HG02571 (cell line): ENCODE measurements around the gene CRHBP.
"Not testable (repeated sequence)": the region's sequence is repeated elsewhere in the genome, so short reads cannot be mapped to it uniquely, and the experiment has no call there.

ENCODE experiments used
- ATAC-seq: cut with Tn5 transposase; IDR thresholded peaks from one replicate; pipeline ENCODE4 v1.9.1; 2021; ENCODE audit warnings: mild to moderate bottlenecking, moderate library complexity; ENCODE audit not compliant: unreplicated experiment

CRHBP gene

DNA sequence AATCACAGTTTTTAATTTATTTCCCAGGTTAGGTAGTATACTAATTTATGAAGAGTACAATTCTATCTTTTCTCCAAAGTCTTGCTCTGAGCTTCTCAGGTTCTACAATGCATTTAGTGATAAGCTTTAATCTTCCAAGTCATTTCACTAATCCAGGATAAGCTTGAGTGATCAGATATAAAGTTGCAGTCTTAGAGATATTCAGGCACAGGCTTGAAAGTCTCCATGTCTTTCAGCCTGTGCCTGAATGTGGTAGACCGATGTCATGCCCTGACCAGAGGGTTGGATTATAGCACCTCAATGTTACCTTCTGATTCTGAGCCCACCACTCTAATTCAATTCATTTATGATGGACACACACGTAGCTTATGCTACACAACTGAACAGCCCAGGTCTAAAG, 3.2 kb downstream of the CRHBP start:
- ATAC-seq, result no peak

DNA sequence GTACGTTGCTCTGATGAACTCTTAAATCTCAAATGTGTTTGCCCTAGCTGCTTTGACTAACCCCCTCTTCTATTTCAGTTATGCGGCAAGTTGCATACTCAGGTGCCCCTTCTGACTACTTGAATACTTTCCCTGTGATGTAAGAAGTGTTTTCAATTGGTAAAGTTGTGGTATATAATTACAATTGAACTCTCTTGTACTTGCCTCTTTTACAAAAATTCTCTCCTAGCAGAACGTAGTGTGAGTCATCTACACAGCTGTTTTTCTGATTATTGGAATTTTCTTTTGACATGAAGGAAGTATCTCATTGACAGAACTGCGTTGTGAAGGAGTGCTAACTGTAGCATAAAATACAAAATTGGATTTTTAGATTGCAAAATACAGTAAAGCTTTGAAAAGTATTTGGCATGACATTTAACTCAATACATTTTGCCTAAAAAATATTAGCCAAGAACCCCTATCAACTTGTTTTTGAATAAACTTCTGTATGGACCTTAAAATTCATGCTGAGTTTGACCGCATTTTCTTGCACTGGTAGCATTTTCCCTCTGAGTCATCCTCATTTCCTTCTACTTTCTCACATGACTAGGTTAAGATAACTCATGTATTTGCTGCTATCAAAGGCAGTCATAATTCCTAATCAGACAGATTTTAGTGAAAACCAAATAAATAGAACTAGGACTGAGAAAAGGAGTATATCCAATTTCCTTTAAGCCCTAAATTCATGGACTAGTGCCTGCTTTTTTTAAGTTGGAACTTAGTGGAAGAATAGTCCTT, 6.3 kb downstream of the CRHBP start:
- ATAC-seq, result no peak

GRCh38 chr5:76960004-76960625, 7.3 kb downstream of the CRHBP start:
- no peak for ATAC-seq

- ATAC-seq, result no peak
Observed at GRCh38 chr5:76964060-76964459, 11.2 kb downstream of the CRHBP start.

GRCh38 chr5:76971511-76971910, 18.7 kb downstream of the CRHBP start:
- ATAC-seq, result no peak

DNA sequence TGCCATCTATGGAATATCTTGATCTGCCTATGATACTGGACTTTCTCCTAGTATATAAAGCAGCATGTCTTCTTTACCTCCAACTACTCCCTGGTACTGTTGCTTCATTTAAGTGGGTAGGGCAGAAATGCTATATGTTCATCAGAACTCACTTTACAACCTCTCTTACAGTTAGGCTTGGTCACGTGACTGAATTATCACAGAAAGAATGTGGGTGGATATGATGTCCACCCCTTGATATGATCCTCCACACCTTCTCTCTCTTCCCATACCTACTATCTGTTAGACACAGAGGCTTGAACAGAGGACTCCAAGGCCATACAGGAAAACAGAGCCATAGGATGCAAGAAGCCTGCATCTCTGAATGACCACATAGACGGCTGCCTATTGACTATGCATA, 19.8 kb downstream of the CRHBP start:
- ATAC-seq, result no peak

- no peak for ATAC-seq
Observed at GRCh38 chr5:76974785-76975184, 21.9 kb downstream of the CRHBP start.

DNA sequence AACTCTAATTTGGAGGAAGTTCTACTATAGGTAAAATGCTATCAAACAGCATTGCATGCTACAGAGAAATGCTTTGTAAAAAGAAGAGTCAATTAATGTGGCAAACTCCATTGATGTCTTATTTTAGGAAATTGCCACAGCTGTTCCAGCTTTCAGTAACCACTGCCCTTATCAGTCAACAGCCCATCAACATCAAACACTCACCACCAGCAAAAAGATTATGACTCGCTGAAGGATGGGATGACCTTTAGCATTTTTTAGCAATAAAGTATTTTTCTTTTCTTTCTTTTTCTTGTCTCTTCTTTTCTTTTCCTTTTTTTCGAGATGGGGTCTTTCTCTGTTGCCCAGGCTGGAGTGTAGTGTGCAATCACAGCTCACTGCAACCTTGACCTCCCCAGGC, 26.0 kb downstream of the CRHBP start:
- no peak for ATAC-seq

DNA sequence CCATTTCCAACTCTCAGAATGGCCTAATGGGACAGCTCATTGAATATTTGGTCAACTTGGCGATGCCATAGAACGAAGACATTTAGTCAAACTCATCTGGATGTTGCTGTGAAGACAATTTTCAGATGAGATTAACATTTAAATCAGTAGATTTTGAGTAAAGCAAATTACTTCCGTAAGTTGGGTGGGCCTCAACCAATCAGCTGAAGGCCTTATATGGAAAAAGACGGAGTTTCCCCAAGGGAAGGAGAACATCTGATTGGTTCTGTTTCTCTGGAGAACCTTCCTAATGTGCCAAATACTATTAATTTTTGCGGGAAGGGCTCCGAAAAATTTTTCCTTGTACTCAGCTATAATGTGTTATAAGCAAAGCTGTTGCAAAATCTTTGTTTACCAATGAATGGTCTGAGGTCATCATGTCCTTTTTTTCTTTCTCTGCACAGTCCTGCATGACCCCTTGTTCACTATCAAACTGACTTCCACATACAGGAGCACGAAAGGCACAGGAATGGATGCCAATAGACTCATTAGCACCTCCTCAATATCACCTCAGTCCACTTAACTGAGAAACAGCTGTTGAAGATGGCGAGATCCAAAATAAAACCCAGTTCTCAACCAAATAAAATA, 27.8 kb downstream of the CRHBP start:
- no peak for ATAC-seq

- no peak for ATAC-seq
Observed at GRCh38 chr5:76982450-76982849, 29.6 kb downstream of the CRHBP start.

DNA sequence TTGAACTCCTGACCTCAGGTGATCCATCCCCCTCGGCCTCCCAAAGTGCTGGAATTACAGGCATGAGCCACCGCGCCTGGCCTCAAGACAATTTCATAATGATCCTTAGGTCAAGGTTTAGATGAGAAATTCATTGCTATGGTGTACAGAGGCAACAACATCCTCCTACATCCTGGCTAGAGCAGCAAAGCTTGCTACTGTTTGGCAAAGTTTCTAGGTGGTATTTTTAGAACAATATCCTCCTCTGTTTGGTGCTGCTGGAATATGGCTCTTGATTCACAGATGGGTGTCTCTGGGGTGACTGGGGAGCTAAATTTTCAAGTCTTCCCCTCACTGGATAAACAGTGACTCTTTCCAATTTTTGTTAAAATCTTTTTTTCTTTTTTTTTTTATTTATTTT, 30.6 kb downstream of the CRHBP start:
- no peak for ATAC-seq

DNA sequence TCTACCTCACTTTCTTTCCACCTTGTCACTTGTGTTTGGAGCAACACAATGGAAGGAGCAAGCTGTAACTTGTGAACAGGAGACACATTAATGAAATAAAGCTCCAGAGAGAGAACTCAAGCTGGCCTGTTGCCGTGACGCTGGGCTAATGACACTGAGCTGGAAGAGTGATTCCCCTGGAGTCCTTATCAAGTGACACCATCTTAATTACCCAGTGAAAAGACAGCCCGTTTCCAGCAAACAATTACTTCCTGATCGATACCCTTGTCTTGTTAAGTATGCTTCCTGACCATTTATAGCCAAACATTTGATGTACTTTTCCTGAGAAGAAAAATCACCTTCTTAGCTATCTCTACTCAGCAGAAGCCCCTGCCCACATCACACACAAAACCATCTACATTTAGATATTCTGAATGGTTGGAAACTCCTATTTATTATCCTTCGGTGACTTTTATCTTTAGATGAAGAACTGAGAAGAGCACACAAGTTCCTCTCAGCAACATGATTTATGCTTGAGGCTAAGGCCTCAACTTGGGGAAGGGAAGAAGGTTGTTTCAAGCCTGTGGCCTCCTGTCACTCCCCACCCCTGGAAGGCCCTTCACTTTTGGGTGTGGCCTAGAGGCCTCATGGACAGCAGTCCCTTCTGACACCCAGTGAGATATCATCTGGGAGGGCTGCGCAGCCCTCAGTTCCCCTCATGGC, 34.1 kb downstream of the CRHBP start:
- no peak for ATAC-seq

DNA sequence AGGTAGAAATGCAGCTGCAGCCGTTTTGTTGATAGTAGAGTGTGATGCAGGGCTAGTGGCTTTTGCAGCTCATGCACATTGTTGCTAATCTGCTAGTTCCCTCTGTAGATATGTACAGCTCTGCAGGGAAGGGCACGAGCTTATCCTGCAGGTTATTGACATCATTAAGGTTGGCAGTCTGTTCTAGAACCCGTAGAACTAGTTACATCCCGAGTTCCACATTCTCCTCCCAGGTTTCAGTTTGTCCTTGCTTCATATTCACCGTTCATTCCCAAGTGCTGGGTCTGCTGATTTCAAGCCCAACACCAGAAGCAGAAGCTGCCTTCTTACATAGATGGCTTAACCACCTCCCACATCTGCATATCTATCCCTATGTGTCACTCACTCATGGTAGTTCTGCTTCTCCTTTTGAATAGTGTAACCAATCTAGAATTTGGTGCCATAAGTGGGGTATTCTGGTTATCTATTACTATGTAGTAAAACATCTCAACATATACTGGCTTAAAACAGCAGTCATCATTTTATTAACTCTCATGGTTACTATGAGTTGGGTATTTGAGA, 38.1 kb downstream of the CRHBP start:
- ATAC-seq, result no peak

- not testable (repeated sequence) for ATAC-seq
Observed at GRCh38 chr5:76993436-76993835, 40.6 kb downstream of the CRHBP start.

GRCh38 chr5:76994337-76994736, 41.5 kb downstream of the CRHBP start:
- ATAC-seq, result no peak

DNA sequence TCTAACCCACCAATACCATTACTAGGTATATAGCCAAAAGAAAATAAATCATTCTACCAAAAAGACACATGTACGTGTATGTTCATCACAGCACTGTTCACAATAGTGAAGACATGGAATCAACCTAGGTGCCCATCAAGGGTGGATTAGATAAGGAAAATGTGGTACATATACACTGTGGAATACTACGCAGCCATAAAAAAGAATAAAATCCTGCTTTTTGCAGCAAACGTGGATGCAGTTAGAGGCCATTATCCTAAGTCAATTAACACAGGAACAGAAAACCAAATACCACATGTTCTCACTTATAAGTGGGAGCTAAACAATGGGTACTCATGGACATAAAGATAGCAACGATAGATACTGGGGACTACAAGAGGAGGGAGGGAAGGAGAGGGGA, 45.4 kb downstream of the CRHBP start:
- ATAC-seq, result not testable (repeated sequence)

- no peak for ATAC-seq
Observed at GRCh38 chr5:76999451-76999850, 46.6 kb downstream of the CRHBP start.

DNA sequence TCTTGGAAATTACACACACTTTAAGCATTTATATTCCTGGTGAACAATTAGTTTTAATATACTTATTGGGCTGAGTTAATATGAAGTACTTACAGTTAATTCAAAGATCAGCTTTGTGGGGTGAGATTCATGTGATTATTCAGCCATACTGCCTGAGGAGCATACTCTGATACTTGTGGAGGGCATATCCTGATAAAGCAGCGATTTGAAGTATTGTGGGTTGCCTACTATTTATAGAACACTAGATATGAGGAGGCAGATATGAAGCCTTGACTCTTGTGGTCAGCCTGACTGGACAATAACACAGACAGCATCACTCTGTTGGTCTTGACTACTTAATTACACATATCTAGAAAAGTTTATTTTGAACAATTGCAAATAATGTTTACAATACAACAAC, 50.4 kb downstream of the CRHBP start:
- no peak for ATAC-seq

- ATAC-seq, result no peak
Observed at GRCh38 chr5:77006124-77006523, 53.3 kb downstream of the CRHBP start.

- no peak for ATAC-seq
Observed at GRCh38 chr5:77008413-77008812, 55.6 kb downstream of the CRHBP start.

DNA sequence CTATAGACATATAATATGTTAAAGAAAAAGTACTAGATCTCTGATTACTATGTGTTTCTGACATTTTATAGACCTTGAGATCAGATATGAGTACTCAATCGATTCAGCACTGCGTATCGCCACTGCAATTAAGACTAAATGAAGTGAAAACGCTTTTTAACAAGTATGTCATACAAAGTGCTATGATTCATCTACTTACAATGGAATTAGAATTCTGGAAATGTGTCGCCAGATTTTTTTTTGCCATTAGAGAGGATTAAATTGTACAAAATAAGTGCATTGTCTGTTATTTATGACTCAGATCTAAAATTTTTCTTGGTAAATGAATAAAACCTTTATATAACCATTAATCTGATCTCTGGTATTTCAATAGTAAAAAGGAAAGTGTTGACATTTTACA, 57.4 kb downstream of the CRHBP start:
- ATAC-seq, result no peak
